ENCODE data around the gene PTGER1. TPM values are rescaled to one million over a fixed set of nuclear protein-coding genes. Genes with fewer than 3 reads are reported as not detected.

Gene PTGER1
- total and polyA plus RNA-seq, 2 of the 13 experiments (the other 11 are each of a cell fraction or from before 2014, with no cell fraction given), result 0.13 TPM; not detected in 1

- TF ChIP-seq ZNF687 (CRISPR knock-in tag; IDR thresholded peaks at IDR 0.05), result peak; percentile 62
- TF ChIP-seq TBX3 (IDR thresholded peaks at IDR 0.05; ENCODE audit: borderline replicate concordance), result no peak
- 0 out of 4 replicates have a peak, but pooled peaks of 1 of the 2 experiments have one; percentile 7 for TF ChIP-seq HMGXB4 (CRISPR knock-in tag; IDR thresholded peaks at IDR 0.05; ENCODE audit: borderline replicate concordance in 1 of 2, low read depth in 1 of 2)
- 0 out of 2 replicates have a peak, but pooled peaks have one; percentile 19 for TF ChIP-seq RFXAP (CRISPR knock-in tag; IDR thresholded peaks at IDR 0.05; ENCODE audit: borderline replicate concordance)
- 0 out of 2 replicates have a peak, but pooled peaks have one; percentile 13 for TF ChIP-seq MAX (IDR thresholded peaks at IDR 0.05)
- no peak for TF ChIP-seq MTA3 (CRISPR knock-in tag; IDR thresholded peaks at IDR 0.05)
- TF ChIP-seq HIC2 (CRISPR knock-in tag; IDR thresholded peaks at IDR 0.05; ENCODE audit: low read depth), result peak; percentile 97
- TF ChIP-seq GABPA (IDR thresholded peaks at IDR 0.05; ENCODE audit: low read depth, low read length), result no peak
- peak; percentile 21; the same call in 1 of the 2 replicates for TF ChIP-seq GABPA (CRISPR knock-in tag; IDR thresholded peaks at IDR 0.05; ENCODE audit: low read depth)
- TF ChIP-seq CREB3 (CRISPR knock-in tag; IDR thresholded peaks at IDR 0.05), result no peak
- TF ChIP-seq ZNF773 (CRISPR knock-in tag; IDR thresholded peaks at IDR 0.05; ENCODE audit: borderline replicate concordance), result no peak
- no peak for TF ChIP-seq TARDBP (CRISPR knock-in tag; IDR thresholded peaks at IDR 0.05)
- TF ChIP-seq SAP130 (CRISPR knock-in tag; IDR thresholded peaks at IDR 0.05; ENCODE audit: low read depth), result peak; percentile 60
- TF ChIP-seq ZNF468 (CRISPR knock-in tag; IDR thresholded peaks at IDR 0.05), result no peak
- TF ChIP-seq TAF15 (IDR thresholded peaks at IDR 0.05; ENCODE audit: low read depth, low read length, poor library complexity, severe bottlenecking), result no peak
- no peak for TF ChIP-seq ZNF274 (CRISPR knock-in tag; IDR thresholded peaks at IDR 0.05)
- TF ChIP-seq ZBTB37 (CRISPR knock-in tag; IDR thresholded peaks at IDR 0.05), result 0 out of 2 replicates have a peak, but pooled peaks have one; percentile 41
- TF ChIP-seq NRL (CRISPR knock-in tag; IDR thresholded peaks at IDR 0.05; ENCODE audit: borderline replicate concordance), result no peak
Observed at GRCh38 chr19:14497228-14497921, 22.2 kb upstream of the PTGER1 start (continued).
